Spleen (tissue), 7 donors: Measurements from ENCODE around the gene ZNF397.

Source experiments
- CTCF ChIP-seq, 11 experiments: fragments of 200-600 bp in 7 of 11; fragments of 450-650 bp in 4 of 11; sonication (generic) in 4 of 11; IDR thresholded peaks in 8 of 11; conservative IDR thresholded peaks in 3 of 11; 1 replicate in 7 of 11; 2 replicates in 4 of 11; pipeline versions ENCODE4 v1.4.0 to v1.8.0; 2016 to 2021; ENCODE audit warnings: antibody characterized with exemption in 11 of 11, inconsistent platforms in 4 of 11, mild to moderate bottlenecking in 1 of 11
- POLR2A ChIP-seq, 3 donors: fragments of 450-650 bp; IDR thresholded peaks; one replicate each; pipeline ENCODE4 v1.5.1; 2017; ENCODE audit warnings: antibody characterized with exemption in 3 of 3, mild to moderate bottlenecking in 1 of 3
- POLR2AphosphoS5 ChIP-seq, 3 donors: sonication (generic); formaldehyde crosslinking; IDR thresholded peaks; one replicate each; pipeline ENCODE4 v1.5.1; 2017; ENCODE audit warnings: antibody characterized with exemption in 3 of 3
- donor health status: DM: no; HTN: no; CAD: no; lungs with moderate emphysema.
- donor health status: DM: no; HTN: no; CAD: no.
- donor health status: DM: no; HTN: no; CAD: no.

- TF ChIP-seq POLR2AphosphoS5 (IDR thresholded peaks at IDR 0.05), result no peak
- no peak for TF ChIP-seq CTCF (IDR thresholded peaks at IDR 0.05 in 8 of 11, conservative IDR thresholded peaks at IDR 0.05 in 3 of 11)
- no peak for TF ChIP-seq POLR2A (IDR thresholded peaks at IDR 0.05)
Measured at GRCh38 chr18:35252466-35252865, 11.6 kb downstream of the ZNF397 start.
